BJ (cell line): ENCODE measurements around the gene CDK8. TPM values are rescaled to one million over a fixed set of nuclear protein-coding genes. Genes with fewer than 3 reads are reported as not detected.

Experiments
- CTCF ChIA-PET: fragments of 350-600 bp; formaldehyde crosslinking; extraction: SDS; loops from one replicate; lab custom pipeline; 2021; ENCODE audit warnings: antibody characterized with exemption, inconsistent platforms; lab: Yijun Ruan, JAX
- POLR2A ChIA-PET: fragments of 300-600 bp; sonication (Branson Sonifier 250); formaldehyde crosslinking; extraction: SDS; loops from one replicate; lab custom pipeline; 2021; ENCODE audit warnings: antibody characterized with exemption; lab: Charles Lee
- DNase-seq: peaks from one replicate; pipeline ENCODE4 v3.0.0-alpha.2; 2011; ENCODE audit warnings: low read depth
- H3K27me3 ChIP-seq: 2 replicates; pipeline ENCODE4 v1.6.0; 2011; ENCODE audit warnings: low read length; ENCODE audit not compliant: control insufficient read depth, insufficient read depth
- H3K36me3 ChIP-seq: 2 replicates; pipeline ENCODE4 v1.5.1; 2011; ENCODE audit warnings: low read length; ENCODE audit not compliant: control insufficient read depth, insufficient read depth
- H3K4me3 ChIP-seq: 2 replicates; pipeline ENCODE4 v1.5.1; 2011; ENCODE audit warnings: low read depth, mild to moderate bottlenecking, control low read depth, low read length
- CTCF ChIP-seq: IDR thresholded peaks from 2 replicates; pipeline ENCODE4 v1.5.1; 2011; ENCODE audit warnings: low read depth, mild to moderate bottlenecking, control low read depth, inconsistent platforms, low read length, moderate library complexity; ENCODE audit not compliant: insufficient read depth
- polyA plus RNA-seq: library from polyadenylated mRNA; depleted of rRNA; stranded (reverse); fragments of >200 nt; gene quantifications from 2 replicates; pipeline ENCODE4 v1.2.3, GENCODE V29; 2011

The CDK8 gene
- polyA plus RNA-seq, 1 experiment: 13.7 TPM

GRCh38 chr13:26386026-26386425, 132.1 kb downstream of the CDK8 start:
- ChIA-PET POLR2A (no interaction called here), CTCF (no interaction called here)
- H3K36me3 ChIP-seq: no peaks in the 10 kb centered on the region; the same call in 1 of the 2 replicates
- no peaks in the 10 kb centered on the region for H3K27me3 ChIP-seq
- no peak overlapping the region for H3K4me3 ChIP-seq
- no peak for DNase-seq
- TF ChIP-seq CTCF: no peak

GRCh38 chr13:26390203-26390602, 136.3 kb downstream of the CDK8 start:
- no peak for DNase-seq
- CTCF ChIA-PET: no interaction called here

DNA sequence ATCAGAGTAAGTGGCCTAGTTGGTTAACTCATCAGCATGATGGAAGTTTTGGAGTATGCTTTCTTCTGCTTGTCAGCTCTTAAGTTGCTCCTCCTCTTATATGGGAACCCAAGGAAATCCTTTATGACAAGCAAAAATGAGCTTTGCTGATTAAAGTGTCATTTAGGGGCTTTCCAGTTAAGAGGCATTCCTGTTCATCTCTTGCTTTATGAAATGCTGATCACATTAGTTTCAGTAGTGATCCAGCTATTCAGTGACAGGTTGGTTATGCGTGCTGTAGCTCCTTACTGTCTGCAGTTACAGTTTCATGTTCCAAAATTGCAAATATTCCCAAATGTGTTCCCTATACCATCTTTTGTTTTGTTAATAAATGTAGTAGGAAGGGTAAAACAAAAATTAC, 146.6 kb downstream of the CDK8 start:
- no peak for TF ChIP-seq CTCF
- POLR2A ChIA-PET: no interaction called here
- CTCF ChIA-PET: interaction anchor here (1.1 to 2.2 kb wide), 2 partner anchors 10 to 13 kb away, joined by 3 to 5 read pairs; no protein-coding TSS in a partner anchor
- peaks cover 5% of the 10 kb centered on the region for H3K36me3 ChIP-seq
- H3K4me3 ChIP-seq: no peak overlapping the region
- no peaks in the 10 kb centered on the region for H3K27me3 ChIP-seq
- DNase-seq: no peak

More at GRCh38 chr13:26390203-26390602, 136.3 kb downstream of the CDK8 start:
- Histone ChIP-seq H3K36me3 (no peaks in the 10 kb centered on the region; the same call in 1 of the 2 replicates), H3K4me3 (no peak overlapping the region), H3K27me3 (no peaks in the 10 kb centered on the region)
- TF ChIP-seq CTCF: no peak
- POLR2A ChIA-PET: no interaction called here

DNA sequence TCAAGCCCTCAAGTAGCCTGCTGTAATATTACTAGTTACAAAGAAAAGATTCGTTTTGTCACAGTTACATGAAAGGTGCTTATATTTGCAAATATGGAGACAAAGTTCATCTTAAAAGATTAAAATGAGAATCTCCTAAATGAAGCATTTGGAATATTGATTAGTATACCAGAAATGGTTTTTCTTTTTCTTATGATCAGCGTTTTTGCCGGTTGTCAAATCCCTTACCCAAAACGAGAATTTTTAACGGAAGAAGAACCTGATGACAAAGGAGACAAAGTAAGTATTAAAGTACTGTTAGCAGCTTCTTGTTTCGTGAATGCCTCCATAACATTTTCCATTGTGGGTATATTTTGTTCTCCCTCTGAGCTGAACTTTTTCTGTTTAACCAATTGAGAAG, 147.1 kb downstream of the CDK8 start:
- Histone ChIP-seq H3K27me3 (no peaks in the 10 kb centered on the region), H3K36me3 (peaks cover 5% of the 10 kb centered on the region), H3K4me3 (no peak overlapping the region)
- no peak for TF ChIP-seq CTCF
- no peak for DNase-seq
- CTCF ChIA-PET: interaction anchor here (1.1 to 2.2 kb wide), 2 partner anchors 10 to 13 kb away, joined by 3 to 5 read pairs; no protein-coding TSS in a partner anchor
- POLR2A ChIA-PET: no interaction called here

- no peak overlapping the region for H3K4me3 ChIP-seq
- DNase-seq: no peak
- ChIA-PET CTCF (interaction anchor here (2.2 kb wide), 1 partner anchor 12 kb away, joined by 5 read pairs; no protein-coding TSS in a partner anchor), POLR2A (no interaction called here)
- peaks cover 5% of the 10 kb centered on the region for H3K36me3 ChIP-seq
- H3K27me3 ChIP-seq: no peaks in the 10 kb centered on the region
- TF ChIP-seq CTCF: no peak
Measured at GRCh38 chr13:26401578-26402021, 147.7 kb downstream of the CDK8 start.
